ENCODE measurements around the gene JOSD1. TPM values are rescaled to one million over a fixed set of nuclear protein-coding genes. Genes with fewer than 3 reads are reported as not detected.

JOSD1 gene
- total RNA-seq, 1 experiment from 2014 or later, result 19.2 TPM

- H3K27ac ChIP-seq (ENCODE audit: insufficient read length, low read depth, low read length), result no peak overlapping the region
- H3K79me1 ChIP-seq (ENCODE audit: insufficient read depth, low read depth, low read length, poor library complexity, severe bottlenecking), result peaks cover 2% of the 10 kb centered on the region
- H3K9me3 Mint-ChIP-seq, result peaks cover 21 to 22% of the 10 kb centered on the region in 2 experiments
- no peak overlapping the region for H3K23ac ChIP-seq (ENCODE audit: insufficient read length, low read depth, low read length)
- no peak overlapping the region for H3K4me2 ChIP-seq (ENCODE audit: insufficient read depth, insufficient read length, low read length)
- no peak for DNase-seq
- no peak overlapping the region; a peak in 1 of 5 replicates for H3K4me3 Mint-ChIP-seq
- peaks cover 2% of the 10 kb centered on the region; the same call in 1 of the 2 replicates for H3K79me2 ChIP-seq (ENCODE audit: insufficient read depth, low read length)
- no CpG with 5 or more reads among the region's 9 CpGs for WGBS (ENCODE audit: extremely low coverage, insufficient read length, low lambda C conversion rate)
- H4K20me1 ChIP-seq (ENCODE audit: control insufficient read depth, insufficient read depth, insufficient read length), result no peaks in the 10 kb centered on the region
- H3K14ac ChIP-seq (ENCODE audit: insufficient read depth, low read length), result no peak overlapping the region
- no peak overlapping the region for H4K8ac ChIP-seq (replicated peaks; ENCODE audit: insufficient read length, low read depth, low read length)
- no peak overlapping the region; a peak in 1 of 7 replicates for H3K27ac Mint-ChIP-seq
- peaks cover 5% of the 10 kb centered on the region for H3K9me3 ChIP-seq (ENCODE audit: control insufficient read depth, low read depth, low read length)
- peaks cover 10 to 14% of the 10 kb centered on the region in 2 experiments for H3K4me1 Mint-ChIP-seq
- no peaks in the 10 kb centered on the region for H3K27me3 Mint-ChIP-seq (ENCODE audit: low read depth)
- no peak overlapping the region for H2BK20ac ChIP-seq (ENCODE audit: low read depth, low read length, poor library complexity, severe bottlenecking)
- no peak overlapping the region for H2AFZ ChIP-seq (ENCODE audit: low read length)
- no peak overlapping the region for H3K18ac ChIP-seq (ENCODE audit: insufficient read length, low read depth, low read length)
- H2BK15ac ChIP-seq (ENCODE audit: low read depth, low read length), result no peak overlapping the region
- no peaks in the 10 kb centered on the region for H3K4me1 ChIP-seq (ENCODE audit: insufficient read depth, low read length)
- H3K9ac ChIP-seq (ENCODE audit: extremely low read depth, insufficient read length, low read length), result no peak overlapping the region
- TF ChIP-seq, protein P1, sequence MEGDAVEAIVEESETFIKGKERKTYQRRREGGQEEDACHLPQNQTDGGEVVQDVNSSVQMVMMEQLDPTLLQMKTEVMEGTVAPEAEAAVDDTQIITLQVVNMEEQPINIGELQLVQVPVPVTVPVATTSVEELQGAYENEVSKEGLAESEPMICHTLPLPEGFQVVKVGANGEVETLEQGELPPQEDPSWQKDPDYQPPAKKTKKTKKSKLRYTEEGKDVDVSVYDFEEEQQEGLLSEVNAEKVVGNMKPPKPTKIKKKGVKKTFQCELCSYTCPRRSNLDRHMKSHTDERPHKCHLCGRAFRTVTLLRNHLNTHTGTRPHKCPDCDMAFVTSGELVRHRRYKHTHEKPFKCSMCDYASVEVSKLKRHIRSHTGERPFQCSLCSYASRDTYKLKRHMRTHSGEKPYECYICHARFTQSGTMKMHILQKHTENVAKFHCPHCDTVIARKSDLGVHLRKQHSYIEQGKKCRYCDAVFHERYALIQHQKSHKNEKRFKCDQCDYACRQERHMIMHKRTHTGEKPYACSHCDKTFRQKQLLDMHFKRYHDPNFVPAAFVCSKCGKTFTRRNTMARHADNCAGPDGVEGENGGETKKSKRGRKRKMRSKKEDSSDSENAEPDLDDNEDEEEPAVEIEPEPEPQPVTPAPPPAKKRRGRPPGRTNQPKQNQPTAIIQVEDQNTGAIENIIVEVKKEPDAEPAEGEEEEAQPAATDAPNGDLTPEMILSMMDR (conservative IDR thresholded peaks at IDR 0.05), result no peak
- peaks cover 5% of the 10 kb centered on the region for H3K23me2 ChIP-seq (ENCODE audit: insufficient read length, low read depth, low read length, poor library complexity, severe bottlenecking)
- no peak overlapping the region for H3K56ac ChIP-seq (ENCODE audit: insufficient read length, low read depth, low read length)
- H4K5ac ChIP-seq (ENCODE audit: insufficient read length, low read depth, low read length), result no peak overlapping the region
- H4K91ac ChIP-seq (ENCODE audit: insufficient read length, low read depth, low read length), result no peak overlapping the region
- H2BK5ac ChIP-seq (ENCODE audit: insufficient read length, low read length), result no peak overlapping the region
- no peak overlapping the region for H3T11ph ChIP-seq (ENCODE audit: low read length)
- no peak overlapping the region for H2AK5ac ChIP-seq (ENCODE audit: insufficient read length, low read length)
- no peak overlapping the region for H2BK12ac ChIP-seq (ENCODE audit: insufficient read length, low read depth, low read length)
- no peak overlapping the region for H3K4ac ChIP-seq (ENCODE audit: low read depth, low read length)
- no peak overlapping the region for H2BK120ac ChIP-seq (ENCODE audit: low read depth, low read length, poor library complexity, severe bottlenecking)
- peaks cover 37 to 82% (median 70%) of the 10 kb centered on the region in 3 experiments for H3K36me3 Mint-ChIP-seq (ENCODE audit: insufficient read depth in 1 of 3, low read depth in 3 of 3)
- no peaks in the 10 kb centered on the region for H3K27me3 ChIP-seq (ENCODE audit: insufficient read depth, low read length)
Measured at GRCh38 chr22:38684895-38685294, 15.8 kb downstream of the JOSD1 start.
